Epithelial cell of esophagus (primary cell): Measurements from ENCODE around the gene TM4SF4.

Source experiments
- DNase-seq: peaks from one replicate; pipeline ENCODE4 v3.0.0; 2010; ENCODE audit warnings: low read depth
- H3K4me3 ChIP-seq: 2 replicates; pipeline ENCODE4 v1.5.1; 2011; ENCODE audit warnings: mild to moderate bottlenecking, low read length, control low read depth
- CTCF ChIP-seq: IDR thresholded peaks from 2 replicates; pipeline ENCODE4 v1.5.1; 2011; ENCODE audit warnings: low read depth, mild to moderate bottlenecking, low read length, control low read depth, inconsistent platforms; ENCODE audit not compliant: insufficient read depth; ENCODE audit errors: missing control alignments

Gene TM4SF4

GRCh38 chr3:149515249-149515648 is 40.8 kb downstream of the TM4SF4 start:
- no peak for DNase-seq
- no peak overlapping the region for H3K4me3 ChIP-seq
- TF ChIP-seq CTCF = no peak

- DNase-seq = no peak
- H3K4me3 ChIP-seq = no peak overlapping the region
- TF ChIP-seq CTCF = no peak
Measured at GRCh38 chr3:149516920-149517319, 42.4 kb downstream of the TM4SF4 start.

GRCh38 chr3:149519912-149520311 is 45.4 kb downstream of the TM4SF4 start:
- TF ChIP-seq CTCF = no peak
- no peak overlapping the region for H3K4me3 ChIP-seq
- DNase-seq = no peak

GRCh38 chr3:149523512-149524299 is 49.2 kb downstream of the TM4SF4 start:
- no peak for DNase-seq
- H3K4me3 ChIP-seq = no peak overlapping the region
- TF ChIP-seq CTCF = no peak

- no peak overlapping the region for H3K4me3 ChIP-seq
- peak; percentile 18 for TF ChIP-seq CTCF
- DNase-seq = peak; percentile 26
Measured at GRCh38 chr3:149527531-149528339, 53.2 kb downstream of the TM4SF4 start.

- no peak for TF ChIP-seq CTCF
- H3K4me3 ChIP-seq = no peak overlapping the region
- DNase-seq = no peak
Measured at GRCh38 chr3:149528340-149528650, 53.8 kb downstream of the TM4SF4 start.

GRCh38 chr3:149529099-149529498 is 54.6 kb downstream of the TM4SF4 start:
- peak; percentile 32 for DNase-seq
- TF ChIP-seq CTCF = no peak
- H3K4me3 ChIP-seq = no peak overlapping the region
